Kidney tubule cell (primary cell): ENCODE results near the gene PCMTD2.
A peak's percentile ranks its signal among the peaks of the same experiment; 100 is the strongest.

Experiments
- DNase-seq: peaks from one replicate; pipeline ENCODE4 v3.0.0-alpha.2; 2018; ENCODE audit warnings: low spot score

Gene PCMTD2

GRCh38 chr20:64256282-64256935 lies 861 bp downstream of the PCMTD2 start:
- DNase-seq, result peak; percentile 17

GRCh38 chr20:64257107-64257757 lies 1.7 kb downstream of the PCMTD2 start:
- no peak for DNase-seq

- no peak for DNase-seq
Measured at GRCh38 chr20:64258071-64258823, 2.7 kb downstream of the PCMTD2 start.

- no peak for DNase-seq
Measured at GRCh38 chr20:64260239-64260638, 4.7 kb downstream of the PCMTD2 start.

GRCh38 chr20:64261138-64261537 lies 5.6 kb downstream of the PCMTD2 start:
- DNase-seq, result peak; percentile 11

- DNase-seq, result no peak
Measured at GRCh38 chr20:64264091-64264490, 8.5 kb downstream of the PCMTD2 start.

- DNase-seq, result no peak
Measured at GRCh38 chr20:64265201-64265600, 9.7 kb downstream of the PCMTD2 start.

GRCh38 chr20:64266988-64267387 lies 11.4 kb downstream of the PCMTD2 start:
- no peak for DNase-seq

GRCh38 chr20:64268174-64268573 lies 12.6 kb downstream of the PCMTD2 start:
- DNase-seq, result no peak

- no peak for DNase-seq
Measured at GRCh38 chr20:64269604-64270411, 14.3 kb downstream of the PCMTD2 start.

GRCh38 chr20:64271636-64272035 lies 16.1 kb downstream of the PCMTD2 start:
- no peak for DNase-seq

GRCh38 chr20:64273109-64273508 lies 17.6 kb downstream of the PCMTD2 start:
- DNase-seq, result no peak

- no peak for DNase-seq
Measured at GRCh38 chr20:64276817-64277216, 21.3 kb downstream of the PCMTD2 start.

- DNase-seq, result no peak
Measured at GRCh38 chr20:64277571-64278316, 22.2 kb downstream of the PCMTD2 start.

- no peak for DNase-seq
Measured at GRCh38 chr20:64278317-64278681, 22.8 kb downstream of the PCMTD2 start.

GRCh38 chr20:64279826-64280459 lies 24.4 kb downstream of the PCMTD2 start:
- peak; percentile 75 for DNase-seq

- no peak for DNase-seq
Measured at GRCh38 chr20:64280460-64280843, 24.9 kb downstream of the PCMTD2 start.

GRCh38 chr20:64283646-64284045 lies 28.1 kb downstream of the PCMTD2 start:
- DNase-seq, result no peak

GRCh38 chr20:64285579-64286446 lies 30.3 kb downstream of the PCMTD2 start:
- peak; percentile 64 for DNase-seq
